Hepatocyte (in vitro differentiated cells): ENCODE data around the gene FCGR3A.

ENCODE experiments used
- CTCF ChIP-seq: fragments of 200-600 bp; sonication (generic); IDR thresholded peaks from 2 replicates; pipeline ENCODE4 v1.5.1; 2016; ENCODE audit warnings: antibody characterized with exemption, mild to moderate bottlenecking; ENCODE audit not compliant: poor library complexity
- EZH2 ChIP-seq: fragments of 200-600 bp; sonication (generic); IDR thresholded peaks from 2 replicates; pipeline ENCODE4 v1.6.1; 2016; ENCODE audit warnings: antibody characterized with exemption, mild to moderate bottlenecking, borderline replicate concordance
- EZH2phosphoT487 ChIP-seq: fragments of 200-600 bp; sonication (generic); IDR thresholded peaks from one replicate; pipeline ENCODE4 v1.6.1; 2018; ENCODE audit warnings: antibody characterized with exemption, mild to moderate bottlenecking, low read depth, moderate library complexity; ENCODE audit not compliant: unreplicated experiment, severe bottlenecking

DNA sequence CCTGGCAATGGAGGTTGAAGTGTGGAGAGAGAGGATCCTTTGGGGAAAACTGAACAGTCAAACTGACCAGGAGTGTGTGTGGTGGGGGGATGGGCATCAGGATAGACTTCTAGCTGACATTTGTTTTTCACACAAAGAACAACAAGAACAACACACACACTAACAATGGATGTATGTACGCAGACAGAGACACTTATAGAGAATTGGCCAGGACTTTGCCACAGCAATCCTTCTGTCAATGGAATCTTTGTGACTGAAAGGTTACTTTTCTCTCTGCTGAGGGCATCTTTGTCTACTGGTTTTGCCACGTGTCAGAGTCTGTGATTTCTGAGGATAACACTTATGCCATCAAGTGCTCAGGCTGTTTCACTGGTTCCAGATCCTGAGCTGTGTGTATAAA is 56.8 kb downstream of the FCGR3A start:
- TF ChIP-seq CTCF (no peak), EZH2 (no peak), EZH2phosphoT487 (no peak)
